Measurements from ENCODE around the gene DDX23. TPM values are rescaled to one million over a fixed set of nuclear protein-coding genes. Genes with fewer than 3 reads are reported as not detected.

Gene DDX23
- polyA plus RNA-seq, 1 donor from 2014 or later: 96.5 TPM

- Histone ChIP-seq H4K20me1 (ENCODE audit: insufficient read depth) (no peaks in the 10 kb centered on the region), H2AFZ (ENCODE audit: low read depth, low read length) (no peak overlapping the region), H3K9ac (ENCODE audit: low read length) (no peak overlapping the region), H3K9me3 (ENCODE audit: low read length) (no peaks in the 10 kb centered on the region), H3K9me2 (ENCODE audit: insufficient read depth, low read length) (no peaks in the 10 kb centered on the region), H3K4me2 (ENCODE audit: low read length) (no peak overlapping the region), H3K27ac (ENCODE audit: low read length) (no peak overlapping the region), H3F3A (ENCODE audit: insufficient read depth, low read length, poor library complexity, severe bottlenecking) (peaks cover 4% of the 10 kb centered on the region), H3K79me2 (replicated peaks; ENCODE audit: insufficient read depth, low read length) (peaks cover 4% of the 10 kb centered on the region), H3K4me3 (ENCODE audit: low read length) (no peak overlapping the region), H3K27me3 (ENCODE audit: insufficient read depth, low read depth, low read length) (no peaks in the 10 kb centered on the region), H3K36me3 (ENCODE audit: insufficient read depth, low read length) (no peaks in the 10 kb centered on the region)
- TF ChIP-seq EP300 (conservative IDR thresholded peaks at IDR 0.05; ENCODE audit: poor library complexity, severe bottlenecking) (no peak), TAF1 (IDR thresholded peaks at IDR 0.05; ENCODE audit: low read depth) (no peak), REST (IDR thresholded peaks at IDR 0.05; ENCODE audit: borderline replicate concordance) (no peak), CTCF (IDR thresholded peaks at IDR 0.05; ENCODE audit: poor library complexity, severe bottlenecking) (no peak), EZH2 (IDR thresholded peaks at IDR 0.05; ENCODE audit: borderline replicate concordance, insufficient read depth, low read length, poor library complexity, severe bottlenecking) (no peak), POLR2AphosphoS5 (IDR thresholded peaks at IDR 0.05) (no peak), RAD21 (conservative IDR thresholded peaks at IDR 0.05) (no peak), SMC3 (conservative IDR thresholded peaks at IDR 0.05; ENCODE audit: poor library complexity) (no peak), MXI1 (conservative IDR thresholded peaks at IDR 0.05; ENCODE audit: poor library complexity, severe bottlenecking) (no peak)
Observed at GRCh38 chr12:48810903-48811431, 41.0 kb downstream of the DDX23 start.

GRCh38 chr12:48807981-48808380 lies 44.0 kb downstream of the DDX23 start:
- no peak for TF ChIP-seq EZH2 (IDR thresholded peaks at IDR 0.05; ENCODE audit: borderline replicate concordance, insufficient read depth, low read length, poor library complexity, severe bottlenecking)
- TF ChIP-seq RAD21 (conservative IDR thresholded peaks at IDR 0.05): no peak
- TF ChIP-seq POLR2AphosphoS5 (IDR thresholded peaks at IDR 0.05): no peak
- TF ChIP-seq CTCF (IDR thresholded peaks at IDR 0.05; ENCODE audit: poor library complexity, severe bottlenecking): no peak
- TF ChIP-seq TAF1 (IDR thresholded peaks at IDR 0.05; ENCODE audit: low read depth): no peak
- TF ChIP-seq REST (IDR thresholded peaks at IDR 0.05; ENCODE audit: borderline replicate concordance): no peak
- no peak for TF ChIP-seq EP300 (conservative IDR thresholded peaks at IDR 0.05; ENCODE audit: poor library complexity, severe bottlenecking)
- no peak for TF ChIP-seq MXI1 (conservative IDR thresholded peaks at IDR 0.05; ENCODE audit: poor library complexity, severe bottlenecking)
- TF ChIP-seq SMC3 (conservative IDR thresholded peaks at IDR 0.05; ENCODE audit: poor library complexity): no peak
- Histone ChIP-seq H3K79me2 (replicated peaks; ENCODE audit: insufficient read depth, low read length) (no peaks in the 10 kb centered on the region), H3K27ac (ENCODE audit: low read length) (no peak overlapping the region), H3K4me3 (ENCODE audit: low read length) (no peak overlapping the region), H3K9ac (ENCODE audit: low read length) (no peak overlapping the region), H2AFZ (ENCODE audit: low read depth, low read length) (no peak overlapping the region), H4K20me1 (ENCODE audit: insufficient read depth) (no peaks in the 10 kb centered on the region), H3K9me3 (ENCODE audit: low read length) (no peaks in the 10 kb centered on the region), H3K36me3 (ENCODE audit: insufficient read depth, low read length) (no peaks in the 10 kb centered on the region), H3F3A (ENCODE audit: insufficient read depth, low read length, poor library complexity, severe bottlenecking) (no peaks in the 10 kb centered on the region), H3K4me2 (ENCODE audit: low read length) (no peak overlapping the region), H3K27me3 (ENCODE audit: insufficient read depth, low read depth, low read length) (no peaks in the 10 kb centered on the region), H3K9me2 (ENCODE audit: insufficient read depth, low read length) (no peaks in the 10 kb centered on the region)
